HCT116 (cell line): ENCODE data around the gene TRPM8.

Experiments
- CBX3 ChIP-seq: IDR thresholded peaks from 2 replicates; pipeline ENCODE4 v1.6.1; 2012; ENCODE audit warnings: low read depth
- EZH2 ChIP-seq: fragments of 200-600 bp; sonication (generic); IDR thresholded peaks from 2 replicates; pipeline ENCODE4 v1.6.1; 2017; ENCODE audit warnings: antibody characterized with exemption, mixed run types
- POLR2A ChIP-seq: IDR thresholded peaks from 2 replicates; pipeline ENCODE4 v1.7.0; 2011; ENCODE audit warnings: borderline replicate concordance; ENCODE audit not compliant: insufficient read depth, insufficient read length; ENCODE audit errors: extremely low read depth
- SRF ChIP-seq: IDR thresholded peaks from 2 replicates; pipeline ENCODE4 v1.6.1; 2012; ENCODE audit warnings: low read depth
- YY1 ChIP-seq: IDR thresholded peaks from 2 replicates; pipeline ENCODE4 v1.6.1; 2011; ENCODE audit warnings: low read length, low read depth, moderate library complexity, mild to moderate bottlenecking; ENCODE audit not compliant: insufficient replicate concordance; ENCODE audit errors: extremely low read depth

GRCh38 chr2:233997707-233998106, 80.5 kb downstream of the TRPM8 start:
- TF ChIP-seq SRF (no peak), POLR2A (no peak), YY1 (no peak), EZH2 (no peak), CBX3 (no peak)
